Urinary bladder (tissue), 4 donors: ENCODE results near the gene TBCD. TPM values are rescaled to one million over a fixed set of nuclear protein-coding genes. Genes with fewer than 3 reads are reported as not detected.

Source experiments
- DNase-seq: peaks from one replicate; pipeline ENCODE4 v3.0.0-alpha.2; 2015; ENCODE audit errors: extremely low spot score
- H3K27ac ChIP-seq: one replicate; pipeline ENCODE4 v1.5.1; 2013; ENCODE audit warnings: low read depth, mild to moderate bottlenecking, moderate library complexity
- H3K36me3 ChIP-seq: one replicate; pipeline ENCODE4 v1.6.1; 2013; ENCODE audit warnings: mild to moderate bottlenecking, moderate library complexity; ENCODE audit not compliant: insufficient read depth
- H3K4me1 ChIP-seq: one replicate; pipeline ENCODE4 v1.6.1; 2013; ENCODE audit warnings: mild to moderate bottlenecking, moderate library complexity; ENCODE audit not compliant: insufficient read depth
- H3K4me3 ChIP-seq: one replicate; pipeline ENCODE4 v1.5.1; 2013; ENCODE audit warnings: low read depth, low read length
- WGBS: extraction: QIAGEN DNeasy Blood & Tissue Kit; methylation state at CpG from one replicate; pipeline ENCODE4 v1.1.7; 2013; 5-methylcytosine and 5-hydroxymethylcytosine counted together
- polyA plus RNA-seq: library from polyadenylated mRNA; stranded (reverse); fragments of 200-250 nt; gene quantifications from one replicate; pipeline ENCODE4 v1.2.3, GENCODE V29; 2013
- total RNA-seq: library from RNA; depleted of rRNA; stranded (reverse); fragments of >200 nt; gene quantifications from one replicate; pipeline ENCODE4 v1.2.3, GENCODE V29; 2014
- donor health status: healthy with polysubstance abuse.
- donor health status: healthy.

The TBCD gene
- total and polyA plus RNA-seq, 2 donors: 57.9 to 77.6 TPM

DNA sequence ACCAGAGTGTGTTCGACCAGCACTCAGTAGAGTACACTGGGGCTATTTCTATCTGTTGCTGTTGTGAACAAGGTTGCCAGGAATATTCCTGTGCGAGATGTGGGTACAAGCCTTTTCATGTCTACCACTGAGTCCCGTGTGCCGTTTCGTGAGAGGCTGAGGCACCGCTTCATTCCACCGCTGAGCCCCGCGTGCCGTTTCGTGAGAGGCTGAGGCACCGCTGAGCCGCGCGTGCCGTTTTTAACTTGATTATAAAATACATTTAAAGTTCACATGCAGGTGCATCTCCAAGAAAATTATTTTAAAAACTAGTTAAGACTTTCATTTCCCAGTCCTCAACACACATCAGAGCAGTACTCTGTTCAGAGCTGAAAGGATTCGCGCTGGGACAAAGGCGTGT lies 166.6 kb downstream of the TBCD start:
- no peak for DNase-seq
- no peak overlapping the region for H3K27ac ChIP-seq
- no peaks in the 10 kb centered on the region for H3K36me3 ChIP-seq
- no peaks in the 10 kb centered on the region for H3K4me1 ChIP-seq
- 96% methylated on average over 19 of the region's 19 CpGs for WGBS
- H3K4me3 ChIP-seq: no peak overlapping the region

- H3K4me1 ChIP-seq: no peaks in the 10 kb centered on the region
- H3K4me3 ChIP-seq: no peak overlapping the region
- no peaks in the 10 kb centered on the region for H3K36me3 ChIP-seq
- 94% methylated on average over 15 of the region's 15 CpGs for WGBS
- DNase-seq: no peak
- H3K27ac ChIP-seq: no peak overlapping the region
Measured at GRCh38 chr17:82920150-82920549, 168.3 kb downstream of the TBCD start.

DNA sequence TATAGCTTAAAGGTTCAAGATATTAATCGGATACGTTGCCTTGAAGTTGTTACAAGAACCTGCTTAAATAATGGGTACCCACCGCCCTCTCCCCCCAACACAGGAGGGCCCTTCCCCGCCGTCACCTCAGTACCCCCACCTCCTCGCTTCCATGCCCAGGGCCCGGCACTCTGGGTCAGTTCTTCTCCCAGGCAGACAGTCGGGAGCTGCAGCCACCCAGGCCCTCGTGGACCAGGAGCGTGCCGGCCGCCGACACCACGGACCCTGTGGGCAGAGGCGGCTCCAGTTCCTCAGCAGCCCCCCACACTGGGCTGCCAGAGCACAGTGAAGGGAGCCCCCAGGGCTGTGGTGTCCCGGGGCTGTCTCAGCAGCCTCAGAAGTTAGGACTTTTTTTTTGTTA lies 168.8 kb downstream of the TBCD start:
- no peak overlapping the region for H3K27ac ChIP-seq
- 89% methylated on average over 16 of the region's 16 CpGs for WGBS
- no peak overlapping the region for H3K4me3 ChIP-seq
- H3K36me3 ChIP-seq: no peaks in the 10 kb centered on the region
- DNase-seq: no peak
- no peaks in the 10 kb centered on the region for H3K4me1 ChIP-seq

- Histone ChIP-seq H3K36me3 (no peaks in the 10 kb centered on the region), H3K4me1 (no peaks in the 10 kb centered on the region), H3K4me3 (no peak overlapping the region), H3K27ac (no peak overlapping the region)
- no peak for DNase-seq
- WGBS: 94% methylated on average over 13 of the region's 13 CpGs
Measured at GRCh38 chr17:82921426-82921825, 169.6 kb downstream of the TBCD start.

DNA sequence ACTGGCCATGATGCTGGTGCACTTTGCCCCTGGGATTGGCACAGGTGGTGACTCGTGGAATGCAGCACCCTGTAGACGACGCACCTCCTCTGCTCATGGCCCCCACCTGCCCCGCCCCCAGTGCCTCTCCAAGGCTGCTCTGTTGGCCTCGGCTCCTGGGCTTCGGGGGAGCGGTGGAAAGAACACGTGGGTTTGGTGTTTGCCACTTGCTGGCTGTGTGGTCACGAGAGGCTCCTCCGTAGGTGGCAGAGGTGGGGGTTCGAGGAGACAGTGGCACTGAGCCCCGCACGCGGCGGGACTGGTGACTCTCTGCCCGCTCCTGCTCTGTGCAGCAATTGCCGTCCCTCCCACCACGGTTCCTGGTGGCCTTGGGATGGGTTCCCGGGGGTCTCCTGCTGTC lies 170.8 kb downstream of the TBCD start:
- Histone ChIP-seq H3K4me3 (no peak overlapping the region), H3K4me1 (no peaks in the 10 kb centered on the region), H3K36me3 (peaks cover 1% of the 10 kb centered on the region), H3K27ac (no peak overlapping the region)
- no peak for DNase-seq
- 95% methylated on average over 19 of the region's 19 CpGs for WGBS

- DNase-seq: no peak
- Histone ChIP-seq H3K4me3 (no peak overlapping the region), H3K36me3 (peaks cover 1% of the 10 kb centered on the region), H3K27ac (no peak overlapping the region), H3K4me1 (no peaks in the 10 kb centered on the region)
- WGBS: 96% methylated on average over 25 of the region's 25 CpGs
Measured at GRCh38 chr17:82923366-82924113, 171.7 kb downstream of the TBCD start.

GRCh38 chr17:82924214-82924613 lies 172.3 kb downstream of the TBCD start:
- H3K36me3 ChIP-seq: peaks cover 3% of the 10 kb centered on the region

GRCh38 chr17:82924812-82925211 lies 172.9 kb downstream of the TBCD start:
- H3K4me3 ChIP-seq: no peak overlapping the region
- H3K36me3 ChIP-seq: peaks cover 7% of the 10 kb centered on the region
- WGBS: 90% methylated on average over 19 of the region's 19 CpGs
- DNase-seq: no peak
- H3K4me1 ChIP-seq: no peaks in the 10 kb centered on the region
- H3K27ac ChIP-seq: no peak overlapping the region

More at GRCh38 chr17:82924214-82924613, 172.3 kb downstream of the TBCD start:
- no peak overlapping the region for H3K4me3 ChIP-seq
- no peak for DNase-seq
- WGBS: 96% methylated on average over 13 of the region's 13 CpGs
- no peak overlapping the region for H3K27ac ChIP-seq
- H3K4me1 ChIP-seq: no peaks in the 10 kb centered on the region

- DNase-seq: no peak
- Histone ChIP-seq H3K4me3 (no peak overlapping the region), H3K27ac (no peak overlapping the region), H3K4me1 (no peaks in the 10 kb centered on the region), H3K36me3 (peaks cover 8% of the 10 kb centered on the region)
- WGBS: 92% methylated on average over 18 of the region's 18 CpGs
Measured at GRCh38 chr17:82925336-82925735, 173.5 kb downstream of the TBCD start.

DNA sequence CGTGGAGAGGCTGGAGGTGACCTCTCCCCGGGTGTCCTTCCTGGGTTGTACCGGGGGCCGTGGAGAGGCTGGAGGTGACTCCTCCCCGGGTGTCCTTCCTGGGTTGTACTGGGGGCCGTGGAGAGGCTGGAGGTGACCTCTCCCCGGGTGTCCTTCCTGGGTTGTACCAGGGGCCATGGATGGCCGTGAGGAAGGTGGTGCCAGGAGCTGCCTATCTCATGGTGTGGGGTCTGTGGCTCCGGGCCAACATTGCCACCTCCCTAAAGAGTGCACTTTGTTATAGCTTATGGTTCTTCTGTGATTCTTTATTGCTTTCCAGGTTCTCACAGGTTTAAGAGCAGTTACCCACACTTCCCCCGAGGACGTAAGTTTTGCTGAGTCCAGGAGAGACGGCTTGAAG lies 174.2 kb downstream of the TBCD start:
- no peak for DNase-seq
- no peaks in the 10 kb centered on the region for H3K4me1 ChIP-seq
- H3K4me3 ChIP-seq: no peak overlapping the region
- WGBS: 95% methylated on average over 10 of the region's 12 CpGs
- H3K36me3 ChIP-seq: peaks cover 9% of the 10 kb centered on the region
- H3K27ac ChIP-seq: no peak overlapping the region

DNA sequence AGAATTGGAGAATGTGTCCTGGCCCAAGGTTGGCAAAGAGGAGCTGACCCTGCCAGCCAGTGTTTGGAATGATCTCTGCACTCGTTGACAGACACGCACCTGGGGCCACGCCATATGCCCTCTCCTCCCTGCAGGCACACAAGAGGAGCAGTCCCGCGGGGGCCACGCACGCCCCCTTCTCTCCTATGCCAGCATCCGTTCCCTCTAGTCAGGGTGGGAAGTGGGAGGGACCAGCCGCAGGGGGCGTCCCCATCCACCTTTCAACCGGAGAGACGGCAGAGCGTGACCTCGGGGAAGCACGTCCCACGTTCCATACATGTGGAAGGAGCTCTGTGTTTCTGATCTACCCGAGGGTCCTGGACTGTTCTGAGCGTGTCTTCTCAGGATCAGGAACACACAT lies 174.9 kb downstream of the TBCD start:
- WGBS: 92% methylated on average over 18 of the region's 18 CpGs
- peaks cover 9% of the 10 kb centered on the region for H3K36me3 ChIP-seq

DNA sequence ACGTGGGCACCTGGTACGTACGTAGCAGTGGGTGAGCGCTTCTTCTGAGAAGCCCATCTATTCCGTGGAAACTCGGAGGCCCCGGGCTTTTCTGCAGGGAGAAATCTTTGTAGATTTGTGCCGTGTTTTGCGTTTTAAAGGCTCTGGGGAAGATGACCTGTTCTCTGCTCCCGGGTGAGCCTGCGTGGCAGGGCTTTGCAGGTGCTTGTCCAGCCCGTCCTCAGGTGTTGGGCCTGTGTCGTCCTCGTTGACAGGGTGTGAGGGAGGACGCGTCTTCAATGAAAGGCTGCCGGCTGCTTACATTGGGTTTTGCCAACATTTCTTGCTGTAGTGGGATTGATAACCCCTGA lies 175.4 kb downstream of the TBCD start:
- DNase-seq: no peak
- H3K4me3 ChIP-seq: no peak overlapping the region
- H3K4me1 ChIP-seq: no peaks in the 10 kb centered on the region
- H3K36me3 ChIP-seq: peaks cover 9% of the 10 kb centered on the region
- no peak overlapping the region for H3K27ac ChIP-seq
- WGBS: 96% methylated on average over 17 of the region's 17 CpGs

More for the DNA sequence above, 174.9 kb downstream of the TBCD start:
- H3K27ac ChIP-seq: no peak overlapping the region
- DNase-seq: no peak
- H3K4me3 ChIP-seq: no peak overlapping the region
- H3K4me1 ChIP-seq: no peaks in the 10 kb centered on the region

DNA sequence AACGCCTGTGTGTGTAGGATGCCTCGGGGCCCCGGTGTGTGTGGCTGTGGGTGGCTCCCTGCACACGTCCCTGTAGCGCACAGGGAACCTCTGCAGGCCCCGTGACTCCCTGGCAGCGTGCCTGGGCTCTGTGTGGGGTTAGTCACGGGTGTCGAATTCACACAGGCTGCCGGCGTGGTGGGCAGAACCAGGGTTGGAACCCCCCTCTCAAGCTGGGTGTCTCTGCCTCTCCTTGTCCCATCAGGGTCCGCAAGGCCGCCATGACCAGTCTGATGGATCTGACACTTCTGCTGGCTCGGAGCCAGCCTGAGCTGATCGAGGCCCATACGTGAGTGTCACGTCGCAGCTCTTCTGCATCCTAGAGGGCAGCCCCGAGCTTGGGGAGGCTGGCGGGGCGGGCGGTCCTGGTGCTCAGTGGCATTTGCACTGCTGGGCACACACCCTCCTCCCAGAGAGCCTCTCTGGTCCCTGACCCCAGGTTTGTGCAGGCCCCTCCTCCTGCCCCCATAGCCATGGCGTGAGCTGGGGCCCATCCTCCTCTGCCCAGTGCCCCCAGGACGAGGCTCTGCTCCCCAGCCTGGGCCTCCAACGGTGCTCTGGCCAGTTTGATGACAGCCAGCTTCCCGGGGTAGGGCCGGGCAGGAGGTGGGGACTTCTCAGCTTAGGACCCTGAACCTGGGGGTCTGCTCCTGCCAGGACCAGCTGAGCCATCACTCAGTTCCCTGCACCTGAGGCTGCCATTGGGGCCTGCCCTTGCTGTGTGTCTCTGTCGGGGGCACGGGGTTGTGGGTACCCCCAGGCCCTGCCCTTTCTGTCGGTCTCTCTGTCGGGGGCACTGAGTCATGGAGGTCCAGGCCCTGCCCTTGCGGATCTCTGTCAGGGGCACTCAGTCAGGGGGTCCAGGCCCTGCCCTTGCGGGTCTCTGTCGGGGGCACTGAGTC lies 176.1 kb downstream of the TBCD start:
- Histone ChIP-seq H3K27ac (no peak overlapping the region), H3K4me1 (no peaks in the 10 kb centered on the region), H3K4me3 (no peak overlapping the region), H3K36me3 (peaks cover 9% of the 10 kb centered on the region)
- 86% methylated on average over 34 of the region's 34 CpGs for WGBS
- DNase-seq: no peak
